SK-N-SH (cell line): Measurements from ENCODE around the gene CCDC150. TPM values are rescaled to one million over a fixed set of nuclear protein-coding genes. Genes with fewer than 3 reads are reported as not detected.

Experiments
- CTCF ChIA-PET: fragments of 300-600, 350-600 bp; formaldehyde crosslinking; extraction: SDS; loops from one replicate; lab custom pipeline; 2021; lab: Yijun Ruan, JAX
- POLR2A ChIA-PET: fragments of 350-600 bp; sonication (Branson Sonifier 250); formaldehyde crosslinking; extraction: SDS; loops from one replicate; lab custom pipeline; 2020; ENCODE audit warnings: antibody characterized with exemption, inconsistent platforms; lab: Yijun Ruan, JAX
- DNase-seq: peaks from one replicate; pipeline ENCODE4 v3.0.0; 2012
- H2AFZ ChIP-seq: fragments of 200-600 bp; sonication (generic); 2 replicates; pipeline ENCODE4 v1.8.1; 2016; ENCODE audit warnings: antibody characterized with exemption, mild to moderate bottlenecking, low read depth
- H3F3A ChIP-seq: fragments of 200-600 bp; sonication (generic); replicated peaks from 2 replicates; pipeline ENCODE3; 2016; ENCODE audit warnings: antibody characterized with exemption, mild to moderate bottlenecking; ENCODE audit not compliant: insufficient read depth
- H3K27ac ChIP-seq, 2 experiments: fragments of 200-500 bp in 1 of 2; fragments of 200-600 bp in 1 of 2; sonication (Bioruptor generic) in 1 of 2; sonication (generic), shearing (Covaris generic) in 1 of 2; 2 replicates each; pipeline versions ENCODE4 v1.5.1 to v1.6.1; 2014 to 2016; ENCODE audit warnings: low read depth in 2 of 2, inconsistent platforms in 1 of 2, low read length in 1 of 2, mild to moderate bottlenecking in 1 of 2, mixed read lengths in 1 of 2
- H3K27me3 ChIP-seq: fragments of 200-600 bp; sonication (generic), shearing (Covaris generic); 2 replicates; pipeline ENCODE4 v1.6.1; 2016; ENCODE audit warnings: mixed run types; ENCODE audit not compliant: insufficient read depth
- H3K36me3 ChIP-seq, 2 experiments: fragments of 200-500 bp in 1 of 2; fragments of 200-600 bp in 1 of 2; sonication (Bioruptor generic) in 1 of 2; sonication (generic) in 1 of 2; replicated peaks in 1 of 2; 2 replicates each; pipeline versions ENCODE3 to v1.5.1; 2014 to 2016; ENCODE audit warnings: low read length in 1 of 2, mild to moderate bottlenecking in 1 of 2; ENCODE audit not compliant: insufficient read depth in 2 of 2, control insufficient read depth in 1 of 2
- H3K4me1 ChIP-seq, 2 experiments: fragments of 200-500 bp in 1 of 2; fragments of 200-600 bp in 1 of 2; sonication (Bioruptor generic) in 1 of 2; sonication (generic), shearing (Covaris generic) in 1 of 2; 2 replicates each; pipeline versions ENCODE4 v1.5.1 to v1.6.1; 2014 to 2016; ENCODE audit warnings: low read depth in 1 of 2, low read length in 1 of 2, mixed run types in 1 of 2; ENCODE audit not compliant: insufficient read depth in 2 of 2, control insufficient read depth in 1 of 2
- H3K4me2 ChIP-seq: fragments of 200-600 bp; sonication (generic), shearing (Covaris generic); 2 replicates; pipeline ENCODE4 v1.6.1; 2017; ENCODE audit warnings: mixed run types
- H3K4me3 ChIP-seq, 2 experiments: fragments of 200-500 bp in 1 of 2; fragments of 200-600 bp in 1 of 2; sonication (Bioruptor generic) in 1 of 2; sonication (generic), shearing (Covaris generic) in 1 of 2; 2 replicates each; pipeline versions ENCODE4 v1.5.1 to v1.8.1; 2014 to 2016; ENCODE audit warnings: low read depth in 2 of 2, inconsistent platforms in 1 of 2, low read length in 1 of 2, mild to moderate bottlenecking in 1 of 2, mixed read lengths in 1 of 2, moderate library complexity in 1 of 2
- H3K79me2 ChIP-seq: fragments of 200-600 bp; sonication (generic); 2 replicates; pipeline ENCODE4 v1.8.1; 2017; ENCODE audit warnings: mild to moderate bottlenecking; ENCODE audit not compliant: insufficient read depth
- H3K9ac ChIP-seq: fragments of 200-600 bp; sonication (generic); 2 replicates; pipeline ENCODE4 v1.6.1; 2017; ENCODE audit warnings: mixed run types
- H3K9me2 ChIP-seq: fragments of 200-600 bp; sonication (generic); 2 replicates; pipeline ENCODE4 v1.6.1; 2017; ENCODE audit warnings: mixed run types
- H3K9me3 ChIP-seq: fragments of 200-600 bp; sonication (generic); 2 replicates; pipeline ENCODE4 v1.6.1; 2017; ENCODE audit warnings: mixed run types, mild to moderate bottlenecking, moderate library complexity
- H4K20me1 ChIP-seq: fragments of 200-600 bp; sonication (generic); 2 replicates; pipeline ENCODE4 v1.6.1; 2017; ENCODE audit warnings: mild to moderate bottlenecking, mixed run types; ENCODE audit not compliant: insufficient read depth
- CHD2 ChIP-seq: fragments of 150-350 bp; IDR thresholded peaks from 2 replicates; pipeline ENCODE4 v1.6.1; 2018; ENCODE audit warnings: low read length; ENCODE audit not compliant: partially characterized antibody
- CTCF ChIP-seq: fragments of 200-600 bp; sonication (generic); IDR thresholded peaks from 2 replicates; pipeline ENCODE4 v1.6.1; 2017; ENCODE audit warnings: antibody characterized with exemption, mild to moderate bottlenecking, moderate library complexity
- ELF1 ChIP-seq: IDR thresholded peaks from 2 replicates; pipeline ENCODE4 v1.4.0; 2012
- EZH2phosphoT487 ChIP-seq: fragments of 200-600 bp; sonication (generic); IDR thresholded peaks from 2 replicates; pipeline ENCODE4 v1.6.1; 2017; ENCODE audit warnings: low read depth, mixed run types, mild to moderate bottlenecking, antibody characterized with exemption, moderate library complexity, borderline replicate concordance
- FOXJ3 ChIP-seq: sonication (generic); formaldehyde crosslinking; IDR thresholded peaks from 2 replicates; pipeline ENCODE4 v1.5.1; 2020; ENCODE audit warnings: mild to moderate bottlenecking, missing genetic modification reagents
- GABPA ChIP-seq: IDR thresholded peaks from 2 replicates; pipeline ENCODE4 v1.4.0; 2012; ENCODE audit warnings: low read depth, mild to moderate bottlenecking
- IRF3 ChIP-seq: fragments of 150-350 bp; IDR thresholded peaks from 2 replicates; pipeline ENCODE4 v1.6.1; 2016; ENCODE audit warnings: mild to moderate bottlenecking, low read depth, low read length
- JUND ChIP-seq: IDR thresholded peaks from 2 replicates; pipeline ENCODE4 v1.4.0; 2012
- NRF1 ChIP-seq: IDR thresholded peaks from 2 replicates; pipeline ENCODE4 v1.6.1; 2012; ENCODE audit warnings: low read depth, mild to moderate bottlenecking, low read length
- PBX3 ChIP-seq: IDR thresholded peaks from 2 replicates; pipeline ENCODE4; 2012
- RCOR1 ChIP-seq: fragments of 150-350 bp; IDR thresholded peaks from 2 replicates; pipeline ENCODE4 v1.6.1; 2017; ENCODE audit warnings: antibody characterized with exemption, low read length
- RXRA ChIP-seq: IDR thresholded peaks from 2 replicates; pipeline ENCODE4 v1.4.0; 2012; ENCODE audit warnings: low read depth, mild to moderate bottlenecking, borderline replicate concordance
- TAF1 ChIP-seq: IDR thresholded peaks from 2 replicates; pipeline ENCODE4 v1.6.1; 2012; ENCODE audit warnings: low read depth, mild to moderate bottlenecking, low read length, moderate library complexity, borderline replicate concordance
- TCF12 ChIP-seq: IDR thresholded peaks from 2 replicates; pipeline ENCODE4 v1.4.0; 2012
- USF1 ChIP-seq: IDR thresholded peaks from 2 replicates; pipeline ENCODE4 v1.4.0; 2012; ENCODE audit warnings: low read depth, borderline replicate concordance
- WGBS: methylation state at CpG from one replicate; pipeline ENCODE4 v1.1.6; 2017; ENCODE audit warnings: low lambda C conversion rate; 5-methylcytosine and 5-hydroxymethylcytosine counted together
- polyA plus RNA-seq, 3 experiments: library from polyadenylated mRNA; depleted of rRNA; stranded (reverse); fragments of >200 nt; gene quantifications; 2 replicates each; pipeline ENCODE4 v1.2.3, GENCODE V29; 2012

Gene CCDC150
- polyA plus RNA-seq, 1 of the 3 experiments (the other 2 are of a cell fraction) = 4.6 TPM

DNA sequence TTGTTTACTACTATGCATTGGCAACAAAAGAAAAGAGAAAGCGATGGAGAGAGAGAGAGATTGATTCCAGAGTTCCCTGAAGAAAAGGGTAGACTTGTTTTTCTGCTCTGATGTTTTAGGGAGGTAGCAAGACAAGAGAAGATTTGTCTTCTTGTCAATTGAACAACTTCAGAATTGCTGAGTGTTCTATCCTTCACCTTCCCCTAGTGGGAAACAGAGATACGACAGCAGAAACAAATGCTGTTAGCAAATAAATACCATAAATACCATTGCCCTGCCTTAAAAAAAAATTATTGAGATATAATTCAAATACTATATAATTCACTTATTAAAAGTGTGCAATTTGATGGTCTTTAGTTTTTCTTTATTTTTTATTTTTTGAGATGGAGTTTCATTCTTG, 26.2 kb upstream of the CCDC150 start:
- Histone ChIP-seq H3K27me3 (no peaks in the 10 kb centered on the region), H3K4me2 (no peak overlapping the region), H4K20me1 (no peaks in the 10 kb centered on the region), H2AFZ (no peak overlapping the region)
- DNase-seq = no peak
- POLR2A ChIA-PET = no interaction called here
- TF ChIP-seq RXRA = no peak
- TF ChIP-seq CTCF = peak; percentile 7; the same call in 1 of the 2 replicates
- TF ChIP-seq, all 33 proteins: peak for 1
- CTCF ChIA-PET = no interaction called here
- Histone ChIP-seq H3K9ac (no peak overlapping the region), H3K27ac (no peak overlapping the region), H3K79me2 (no peaks in the 10 kb centered on the region), H3K4me3 (no peak overlapping the region), H3K9me2 (no peaks in the 10 kb centered on the region), H3K4me1 (no peaks in the 10 kb centered on the region), H3K36me3 (no peaks in the 10 kb centered on the region), H3K9me3 (no peaks in the 10 kb centered on the region), H3F3A (no peaks in the 10 kb centered on the region)
- 85% methylated on average over 2 of the region's 2 CpGs for WGBS

GRCh38 chr2:196617430-196617829, 22.1 kb upstream of the CCDC150 start:
- H3K4me1 ChIP-seq = no peaks in the 10 kb centered on the region
- no peak overlapping the region for H3K4me2 ChIP-seq
- ChIA-PET CTCF (interaction anchor here (0.7 to 1.1 kb wide), 2 partner anchors 10 to 11 kb away, joined by 3 to 4 read pairs; no protein-coding TSS in a partner anchor), POLR2A (no interaction called here)
- no peak overlapping the region for H3K27ac ChIP-seq
- H3K36me3 ChIP-seq = no peaks in the 10 kb centered on the region
- no peak overlapping the region for H3K9ac ChIP-seq
- no peaks in the 10 kb centered on the region for H3K27me3 ChIP-seq
- no peaks in the 10 kb centered on the region for H4K20me1 ChIP-seq
- DNase-seq = no peak
- no peaks in the 10 kb centered on the region for H3K79me2 ChIP-seq
- no peak overlapping the region for H2AFZ ChIP-seq
- H3K9me2 ChIP-seq = no peaks in the 10 kb centered on the region
- 0 out of 2 replicates have a peak, but pooled peaks have one; percentile 14 for TF ChIP-seq PBX3
- no peak for TF ChIP-seq USF1
- TF ChIP-seq TCF12 = peak; percentile 31; the same call in 1 of the 2 replicates
- no peak for TF ChIP-seq NRF1
- no peak for TF ChIP-seq TAF1
- TF ChIP-seq RXRA = no peak
- H3K4me3 ChIP-seq = no peak overlapping the region
- H3F3A ChIP-seq = no peaks in the 10 kb centered on the region
- 61% methylated on average over 3 of the region's 3 CpGs for WGBS
- no peaks in the 10 kb centered on the region for H3K9me3 ChIP-seq

GRCh38 chr2:196618661-196619060, 20.9 kb upstream of the CCDC150 start:
- H2AFZ ChIP-seq = no peak overlapping the region
- ChIA-PET CTCF (interaction anchor here (1.1 kb wide), 1 partner anchor 11 kb away, joined by 4 read pairs; no protein-coding TSS in a partner anchor), POLR2A (no interaction called here)
- H3K27ac ChIP-seq = no peak overlapping the region
- H3K9me2 ChIP-seq = no peaks in the 10 kb centered on the region
- no peaks in the 10 kb centered on the region for H3K27me3 ChIP-seq
- DNase-seq = no peak
- WGBS = 72% methylated on average over 4 of the region's 4 CpGs
- H3K9ac ChIP-seq = no peak overlapping the region
- no peaks in the 10 kb centered on the region for H3K4me1 ChIP-seq
- no peaks in the 10 kb centered on the region for H4K20me1 ChIP-seq
- no peak overlapping the region for H3K4me3 ChIP-seq
- H3K79me2 ChIP-seq = no peaks in the 10 kb centered on the region
- no peaks in the 10 kb centered on the region for H3F3A ChIP-seq
- no peaks in the 10 kb centered on the region for H3K36me3 ChIP-seq
- H3K9me3 ChIP-seq = no peaks in the 10 kb centered on the region
- no peak for TF ChIP-seq GABPA
- no peak for TF ChIP-seq TCF12
- no peak for TF ChIP-seq FOXJ3
- TF ChIP-seq EZH2phosphoT487 = no peak
- no peak for TF ChIP-seq PBX3
- TF ChIP-seq IRF3 = no peak
- no peak for TF ChIP-seq RCOR1
- no peak for TF ChIP-seq JUND
- TF ChIP-seq CHD2 = no peak
- no peak for TF ChIP-seq RXRA
- no peak for TF ChIP-seq ELF1
- no peak overlapping the region for H3K4me2 ChIP-seq
